ENCODE data around the gene RNF167. TPM values are rescaled to one million over a fixed set of nuclear protein-coding genes. Genes with fewer than 3 reads are reported as not detected.
A peak's percentile ranks its signal among the peaks of the same experiment; 100 is the strongest.

Gene RNF167
- total and polyA plus RNA-seq, 2 of the 13 experiments (the other 11 are each of a cell fraction or from before 2014, with no cell fraction given): 44.1 to 45.4 TPM

- TF ChIP-seq ZNF326 (CRISPR knock-in tag; IDR thresholded peaks at IDR 0.05; ENCODE audit: borderline replicate concordance) (no peak), ZNF225 (CRISPR knock-in tag; IDR thresholded peaks at IDR 0.05) (no peak; the same call in 1 of the 2 replicates), IKZF1 (IDR thresholded peaks at IDR 0.05) (no peak), SETDB1 (CRISPR knock-in tag; IDR thresholded peaks at IDR 0.05; ENCODE audit: borderline replicate concordance) (no peak), ZNF678 (CRISPR knock-in tag; IDR thresholded peaks at IDR 0.05) (no peak), ZNF30 (CRISPR knock-in tag; IDR thresholded peaks at IDR 0.05) (no peak), ZNF446 (CRISPR knock-in tag; IDR thresholded peaks at IDR 0.05) (no peak), PITX1 (CRISPR knock-in tag; IDR thresholded peaks at IDR 0.05) (0 out of 2 replicates have a peak, but pooled peaks have one; percentile 12), HIVEP1 (CRISPR knock-in tag; IDR thresholded peaks at IDR 0.05) (no peak), ZBTB2 (CRISPR knock-in tag; IDR thresholded peaks at IDR 0.05; ENCODE audit: low read depth) (peak; percentile 79; the same call in 1 of the 2 replicates), PBX3 (CRISPR knock-in tag; IDR thresholded peaks at IDR 0.05; ENCODE audit: borderline replicate concordance) (no peak), JUND (CRISPR knock-in tag; IDR thresholded peaks at IDR 0.05) (no peak), MXD4 (CRISPR knock-in tag; IDR thresholded peaks at IDR 0.05) (peak; percentile 65; the same call in 1 of the 2 replicates), ZNF235 (CRISPR knock-in tag; IDR thresholded peaks at IDR 0.05; ENCODE audit: borderline replicate concordance) (peak; percentile 57), ZNF382 (CRISPR knock-in tag; IDR thresholded peaks at IDR 0.05; ENCODE audit: borderline replicate concordance) (no peak), ZNF281 (CRISPR knock-in tag; IDR thresholded peaks at IDR 0.05; ENCODE audit: borderline replicate concordance) (0 out of 2 replicates have a peak, but pooled peaks have one; percentile 22), SIN3A (IDR thresholded peaks at IDR 0.05; ENCODE audit: borderline replicate concordance, low read depth, low read length) (0 out of 2 replicates have a peak, but pooled peaks have one; percentile 47), ZNF878 (CRISPR knock-in tag; IDR thresholded peaks at IDR 0.05) (no peak), ZBTB42 (CRISPR knock-in tag; IDR thresholded peaks at IDR 0.05) (no peak), MXD3 (CRISPR knock-in tag; IDR thresholded peaks at IDR 0.05) (peak; percentile 86), ATF7 (IDR thresholded peaks at IDR 0.05) (no peak), ATF7 (CRISPR knock-in tag; IDR thresholded peaks at IDR 0.05) (no peak), ZNF619 (CRISPR knock-in tag; IDR thresholded peaks at IDR 0.05) (no peak)
Measured at GRCh38 chr17:4986951-4987766, 47.1 kb downstream of the RNF167 start, which contains the start of gene CAMTA2 (continued).

All from HepG2 (cell line).